D721Med (cell line): ENCODE measurements around the gene PFKP.

Source experiments
- DNase-seq: peaks from one replicate; pipeline ENCODE4 v3.0.0; 2011; ENCODE audit warnings: low spot score; ENCODE audit not compliant: insufficient read length
- FAIRE-seq: peaks from 2 replicates; lab custom pipeline; 2011; peaks lifted over from hg19 to GRCh38; lab: Jason Lieb, UNC
- TF ChIP-seq, protein P1 (sequence below): IDR thresholded peaks from 2 replicates; pipeline ENCODE4 v1.5.1; 2012; ENCODE audit warnings: mild to moderate bottlenecking, control low read depth; ENCODE audit not compliant: insufficient read depth; ENCODE audit errors: missing control alignments

PFKP gene

DNA sequence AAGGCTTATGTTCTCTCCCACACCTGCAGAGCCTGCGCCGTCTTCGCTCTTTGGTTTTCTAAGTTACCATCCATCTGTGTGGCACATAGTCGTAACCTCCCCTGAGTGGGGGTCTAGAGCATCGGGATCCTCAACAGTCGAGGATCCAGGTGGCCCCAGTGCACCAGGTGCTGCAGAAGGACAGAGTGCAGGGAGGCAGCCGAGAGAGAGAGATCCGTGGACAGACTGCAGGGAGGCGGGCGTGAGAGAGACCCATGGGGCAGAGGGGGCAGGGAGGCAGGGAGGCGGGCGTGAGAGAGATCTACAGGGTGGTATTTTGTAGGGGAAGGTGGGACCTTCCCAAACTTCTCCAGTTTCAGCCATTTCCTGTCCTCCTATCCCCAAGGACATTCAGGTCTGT lies 42.3 kb downstream of the PFKP start:
- DNase-seq (no peak), FAIRE-seq (no peak)
- TF ChIP-seq, protein P1, sequence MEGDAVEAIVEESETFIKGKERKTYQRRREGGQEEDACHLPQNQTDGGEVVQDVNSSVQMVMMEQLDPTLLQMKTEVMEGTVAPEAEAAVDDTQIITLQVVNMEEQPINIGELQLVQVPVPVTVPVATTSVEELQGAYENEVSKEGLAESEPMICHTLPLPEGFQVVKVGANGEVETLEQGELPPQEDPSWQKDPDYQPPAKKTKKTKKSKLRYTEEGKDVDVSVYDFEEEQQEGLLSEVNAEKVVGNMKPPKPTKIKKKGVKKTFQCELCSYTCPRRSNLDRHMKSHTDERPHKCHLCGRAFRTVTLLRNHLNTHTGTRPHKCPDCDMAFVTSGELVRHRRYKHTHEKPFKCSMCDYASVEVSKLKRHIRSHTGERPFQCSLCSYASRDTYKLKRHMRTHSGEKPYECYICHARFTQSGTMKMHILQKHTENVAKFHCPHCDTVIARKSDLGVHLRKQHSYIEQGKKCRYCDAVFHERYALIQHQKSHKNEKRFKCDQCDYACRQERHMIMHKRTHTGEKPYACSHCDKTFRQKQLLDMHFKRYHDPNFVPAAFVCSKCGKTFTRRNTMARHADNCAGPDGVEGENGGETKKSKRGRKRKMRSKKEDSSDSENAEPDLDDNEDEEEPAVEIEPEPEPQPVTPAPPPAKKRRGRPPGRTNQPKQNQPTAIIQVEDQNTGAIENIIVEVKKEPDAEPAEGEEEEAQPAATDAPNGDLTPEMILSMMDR, result no peak

DNA sequence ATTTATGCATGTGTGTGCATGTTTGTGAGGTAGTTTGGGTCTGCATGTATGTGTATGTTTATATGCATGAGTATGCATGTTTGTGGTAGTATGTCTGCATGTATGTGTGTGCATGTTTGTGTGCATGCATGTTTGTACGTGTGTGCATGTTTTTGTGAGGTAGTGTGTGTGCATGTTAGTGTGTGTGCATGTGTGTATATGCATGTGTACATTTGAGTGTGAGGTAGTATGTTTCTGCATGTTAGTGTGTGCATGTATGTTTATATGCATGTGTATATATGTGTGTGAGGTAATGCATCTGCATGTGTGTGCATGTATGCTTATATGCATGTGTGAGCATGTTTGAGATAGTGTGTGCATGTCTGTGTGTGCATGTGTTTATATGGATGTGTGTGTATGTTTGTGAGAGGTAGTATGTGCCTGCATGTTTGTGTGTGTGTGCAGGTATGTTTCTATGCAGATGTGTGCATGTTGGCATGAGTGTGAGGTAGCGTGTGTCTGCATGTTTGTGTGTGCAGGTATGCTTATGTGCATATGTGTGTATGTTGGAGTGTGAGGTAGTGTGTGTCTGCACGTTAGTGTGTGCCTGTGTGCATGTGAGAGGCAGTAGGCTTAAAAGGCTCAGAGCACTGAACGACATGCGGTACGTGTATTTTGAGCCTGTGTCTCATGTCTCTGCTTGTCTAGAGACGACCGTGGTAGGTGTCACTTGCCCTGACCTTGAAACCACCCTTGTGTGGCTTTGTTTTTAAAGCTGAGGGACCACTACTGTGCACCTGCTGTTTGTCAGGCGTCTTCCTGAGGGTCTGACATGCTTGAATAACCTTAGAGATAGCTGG lies 43.7 kb downstream of the PFKP start:
- TF ChIP-seq, protein P1, result no peak
- FAIRE-seq (no peak), DNase-seq (no peak)

DNA sequence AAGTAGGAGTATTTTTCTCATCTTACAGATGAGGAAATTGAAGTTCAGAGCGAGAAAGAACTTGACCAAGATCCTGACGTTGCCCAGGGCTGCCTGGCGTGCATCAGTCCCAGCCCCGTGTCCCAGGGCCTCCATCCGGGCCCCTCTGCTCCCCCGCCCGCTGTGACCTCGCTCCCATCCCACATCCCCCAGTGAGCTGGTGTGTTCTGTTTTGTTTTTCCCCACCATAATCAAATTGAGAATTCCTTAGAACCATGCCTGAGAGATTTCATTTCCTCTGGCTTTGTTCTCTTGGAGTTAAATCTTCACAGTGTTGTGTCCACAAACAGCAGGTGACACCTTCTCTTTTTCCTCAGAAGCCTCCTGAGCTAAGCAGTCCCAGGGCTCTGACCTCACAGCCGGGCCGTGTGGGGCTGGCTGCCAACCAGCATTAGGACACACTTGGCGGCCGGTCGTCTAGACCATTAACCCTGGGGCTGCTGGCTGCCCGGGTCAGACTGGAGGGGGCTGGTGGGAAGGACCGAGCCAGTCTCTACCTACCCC lies 44.3 kb downstream of the PFKP start:
- FAIRE-seq (no peak), DNase-seq (no peak)
- TF ChIP-seq, protein P1, result no peak

DNA sequence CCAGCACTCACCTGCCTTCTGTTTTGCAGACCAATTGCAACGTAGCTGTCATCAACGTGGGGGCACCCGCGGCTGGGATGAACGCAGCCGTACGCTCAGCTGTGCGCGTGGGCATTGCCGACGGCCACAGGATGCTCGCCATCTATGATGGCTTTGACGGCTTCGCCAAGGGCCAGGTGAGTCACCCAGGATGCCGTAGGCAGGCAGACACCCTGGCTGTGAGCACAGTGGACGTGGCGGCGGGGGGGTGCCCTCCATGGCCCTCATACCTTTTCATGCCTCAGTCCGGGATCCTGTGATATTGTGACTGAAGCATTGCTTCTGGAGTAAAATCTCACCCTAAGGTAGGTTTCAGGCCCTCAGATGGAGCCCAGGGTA lies 46.0 kb downstream of the PFKP start:
- DNase-seq (no peak), FAIRE-seq (no peak)
- TF ChIP-seq, protein P1, result no peak

DNA sequence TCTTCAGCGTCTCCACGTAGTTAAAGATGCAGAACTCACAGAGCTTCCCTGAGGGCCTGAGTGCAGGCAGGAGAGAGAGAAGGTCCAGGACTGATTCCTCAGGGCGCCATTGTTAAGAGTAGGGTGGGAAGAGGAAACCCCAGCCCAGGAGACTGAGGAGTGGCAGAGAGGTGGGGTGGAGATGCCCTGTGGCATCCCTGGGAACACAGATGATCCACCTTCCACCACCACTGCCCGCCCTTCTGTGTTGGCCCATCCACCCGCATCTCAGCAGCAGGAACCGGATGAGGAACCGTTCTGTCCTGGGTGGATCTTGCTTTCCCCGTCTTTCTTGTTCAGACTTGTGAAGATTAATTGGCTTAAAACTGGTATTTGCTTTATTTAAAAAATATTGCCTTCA lies 48.3 kb downstream of the PFKP start:
- FAIRE-seq (no peak), DNase-seq (no peak)
- TF ChIP-seq, protein P1, result no peak

DNA sequence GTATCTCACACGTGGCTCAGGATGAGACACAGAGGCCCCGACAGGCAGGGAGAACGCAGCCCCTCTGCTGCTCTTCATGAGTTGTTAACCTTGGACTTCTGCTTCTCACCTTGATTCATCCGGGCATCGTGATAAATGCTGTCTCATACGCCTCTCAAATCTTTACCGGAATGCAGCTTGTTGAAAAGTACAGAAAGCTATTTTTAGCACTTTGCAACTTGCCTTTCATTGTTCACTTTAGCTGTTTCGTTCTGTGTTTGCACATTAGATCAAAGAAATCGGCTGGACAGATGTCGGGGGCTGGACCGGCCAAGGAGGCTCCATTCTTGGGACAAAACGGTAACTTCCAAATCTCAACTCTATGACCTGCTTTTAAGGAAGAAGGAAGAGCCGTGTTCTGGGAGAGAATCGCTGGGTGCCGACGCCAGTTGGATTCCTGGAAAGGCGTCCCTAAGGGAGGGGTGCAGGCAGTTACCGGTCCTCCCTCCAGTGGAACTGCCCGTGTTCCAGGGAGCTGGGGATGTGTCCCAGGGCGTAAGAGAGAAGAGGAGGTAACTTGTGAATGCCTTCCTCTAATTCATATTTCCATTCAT lies 49.3 kb downstream of the PFKP start:
- TF ChIP-seq, protein P1, result no peak
- FAIRE-seq (no peak), DNase-seq (no peak)

DNA sequence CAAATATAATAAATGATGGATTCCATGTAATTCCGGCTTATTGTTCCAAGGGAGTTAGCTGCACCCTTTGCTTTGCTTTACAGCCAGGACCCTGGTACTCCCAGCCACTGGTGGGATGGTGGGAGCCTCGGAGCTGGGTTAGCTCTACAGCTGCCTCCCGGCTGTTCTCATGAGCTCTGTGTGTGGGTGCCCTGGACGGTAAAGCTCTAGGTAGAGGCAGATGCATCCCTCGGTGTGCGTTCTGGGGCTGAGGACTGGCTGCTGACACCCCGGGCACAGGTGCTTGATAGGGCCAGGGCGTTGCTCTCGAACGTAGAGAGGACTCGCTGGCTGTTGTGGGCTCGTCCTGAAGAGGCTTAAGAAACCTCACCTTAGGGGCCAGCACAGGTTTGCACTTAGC lies 50.1 kb downstream of the PFKP start:
- TF ChIP-seq, protein P1, result no peak
- FAIRE-seq (no peak), DNase-seq (no peak)
